B cell (primary cell): ENCODE measurements around the gene GRIK3. TPM values are rescaled to one million over a fixed set of nuclear protein-coding genes. Genes with fewer than 3 reads are reported as not detected.

ENCODE experiments used
- ATAC-seq: fragments of 200-7000 bp; cut with Tn5 transposase; one replicate; pipeline ENCODE4 v1.10.0; 2021; ENCODE audit warnings: low read depth, mild to moderate bottlenecking, moderate number of reproducible peaks, moderate library complexity
- CTCF ChIA-PET: fragments of 350-600 bp; sonication (Branson Sonifier 250); formaldehyde crosslinking; loops from one replicate; lab custom pipeline; 2021; ENCODE audit warnings: antibody characterized with exemption, inconsistent platforms; lab: Charles Lee
- POLR2A ChIA-PET: fragments of 350-600 bp; sonication (Branson Sonifier 250); formaldehyde crosslinking; loops from one replicate; lab custom pipeline; 2021; ENCODE audit warnings: antibody characterized with exemption; lab: Charles Lee
- DNase-seq: peaks from one replicate; pipeline ENCODE4 v3.0.0; 2013
- H2AFZ ChIP-seq: 2 replicates; pipeline ENCODE4 v1.6.1; 2012; ENCODE audit warnings: mild to moderate bottlenecking, low read depth, low read length; ENCODE audit not compliant: insufficient read depth, poor library complexity, severe bottlenecking
- H3K27ac ChIP-seq, 2 donors: 1 replicate in 1 of 2; 2 replicates in 1 of 2; pipeline ENCODE4 v1.5.1; 2012 to 2013; ENCODE audit warnings: low read length in 2 of 2, mild to moderate bottlenecking in 2 of 2, moderate library complexity in 1 of 2
- H3K27me3 ChIP-seq, 4 experiments: fragments of 200-600 bp in 1 of 4; sonication (generic) in 1 of 4; replicated peaks in 1 of 4; 1 replicate in 2 of 4; 2 replicates in 2 of 4; pipeline versions ENCODE4 v1.6.1 to v1.7.0; 2013 to 2016; ENCODE audit warnings: low read length in 3 of 4, mild to moderate bottlenecking in 2 of 4, mixed read lengths in 1 of 4, moderate library complexity in 1 of 4; ENCODE audit not compliant: insufficient read depth in 4 of 4, control insufficient read depth in 3 of 4; ENCODE audit errors: control extremely low read depth in 1 of 4
- H3K36me3 ChIP-seq, 2 experiments: replicated peaks in 1 of 2; 1 replicate in 1 of 2; 2 replicates in 1 of 2; pipeline versions ENCODE4 v1.6.1 to v1.7.1; 2013; ENCODE audit warnings: low read length in 1 of 2; ENCODE audit not compliant: insufficient read depth in 2 of 2, control insufficient read depth in 1 of 2; ENCODE audit errors: control extremely low read depth in 1 of 2, extremely low read depth in 1 of 2
- H3K4me1 ChIP-seq, 2 donors: fragments of 200-600 bp in 1 of 2; sonication (generic) in 1 of 2; 1 replicate in 1 of 2; 2 replicates in 1 of 2; pipeline versions ENCODE4 v1.5.1 to v1.6.1; 2013 to 2017; ENCODE audit warnings: low read length in 2 of 2; ENCODE audit not compliant: control insufficient read depth in 2 of 2, insufficient read depth in 2 of 2
- H3K4me2 ChIP-seq: replicated peaks from 2 replicates; pipeline ENCODE3; 2012; ENCODE audit warnings: mild to moderate bottlenecking, low read depth, low read length; ENCODE audit not compliant: poor library complexity, severe bottlenecking
- H3K4me3 ChIP-seq, 5 experiments: fragments of 200-600 bp in 1 of 5; sonication (generic) in 1 of 5; 1 replicate in 3 of 5; 2 replicates in 2 of 5; pipeline versions ENCODE4 v1.5.1 to v1.7.0; 2011 to 2016; ENCODE audit warnings: low read length in 4 of 5, mild to moderate bottlenecking in 4 of 5, low read depth in 2 of 5, control low read depth in 1 of 5, moderate library complexity in 1 of 5; ENCODE audit not compliant: insufficient read depth in 1 of 5; ENCODE audit errors: control extremely low read depth in 1 of 5, extremely low read depth in 1 of 5
- H3K79me2 ChIP-seq: fragments of 200-600 bp; sonication (generic); one replicate; pipeline ENCODE4 v1.6.0; 2016; ENCODE audit warnings: low read length; ENCODE audit not compliant: control insufficient read depth, insufficient read depth
- H3K9ac ChIP-seq: fragments of 200-600 bp; sonication (generic); 2 replicates; pipeline ENCODE4 v1.6.1; 2017; ENCODE audit warnings: mild to moderate bottlenecking, low read length, moderate library complexity
- H3K9me3 ChIP-seq, 3 donors: one replicate each; pipeline versions ENCODE4 v1.6.1 to v1.7.1; 2013; ENCODE audit warnings: low read length in 2 of 3; ENCODE audit not compliant: control insufficient read depth in 2 of 3, insufficient read depth in 1 of 3; ENCODE audit errors: control extremely low read depth in 1 of 3
- H4K20me1 ChIP-seq: 2 replicates; pipeline ENCODE4 v1.6.0; 2012; ENCODE audit warnings: mild to moderate bottlenecking, low read length; ENCODE audit not compliant: insufficient read depth, control insufficient read depth, poor library complexity, severe bottlenecking
- H3K27ac Mint-ChIP-seq: one replicate; pipeline ENCODE4 v1.8.0; 2021; ENCODE audit warnings: mixed read lengths
- H3K27me3 Mint-ChIP-seq: one replicate; pipeline ENCODE4 v1.8.0; 2021; ENCODE audit warnings: mixed read lengths
- H3K4me1 Mint-ChIP-seq: one replicate; pipeline ENCODE4 v1.8.0; 2021; ENCODE audit warnings: mixed read lengths
- H3K4me3 Mint-ChIP-seq: one replicate; pipeline ENCODE4 v1.8.0; 2021; ENCODE audit warnings: mixed read lengths
- H3K9me3 Mint-ChIP-seq: one replicate; pipeline ENCODE4 v1.8.0; 2022; ENCODE audit warnings: mixed read lengths; ENCODE audit not compliant: insufficient read depth
- CTCF ChIP-seq: fragments of 200-600 bp; IDR thresholded peaks from one replicate; pipeline ENCODE4 v1.8.0; 2022; ENCODE audit warnings: antibody characterized with exemption, mild to moderate bottlenecking
- EZH2 ChIP-seq: IDR thresholded peaks from 2 replicates; pipeline ENCODE4 v1.6.1; 2012; ENCODE audit warnings: borderline replicate concordance, low read depth, mild to moderate bottlenecking, moderate library complexity, low read length; ENCODE audit not compliant: insufficient read depth, poor library complexity, severe bottlenecking
- WGBS: methylation state at CpG from one replicate; pipeline ENCODE4 v1.1.5; 2013; ENCODE audit warnings: missing lambda C conversion rate; ENCODE audit not compliant: insufficient coverage; 5-methylcytosine and 5-hydroxymethylcytosine counted together
- intact Hi-C: fragments of 100-400 bp; cut with micrococcal nuclease; formaldehyde crosslinking; loops from one replicate; pipeline ENCODE4 v1.10.0; 2022
- polyA plus RNA-seq: library from polyadenylated mRNA; depleted of rRNA; stranded (reverse); fragments of >200 nt; gene quantifications from 2 replicates; pipeline ENCODE4 v1.2.3, GENCODE V29; 2012
- total RNA-seq, 2 donors: library from RNA; stranded (reverse); fragments of 120-200 nt in 1 of 2; gene quantifications; 1 replicate in 1 of 2; 2 replicates in 1 of 2; pipeline versions ENCODE4 v1.2.3 to v1.2.4, GENCODE V29; 2013 to 2022

GRIK3 gene
- total and polyA plus RNA-seq, 2 donors (not counting 1 experiment from before 2014, with no cell fraction given) = 0.12 to 1.5 TPM

- DNase-seq (no peak), ATAC-seq (no peak)
- WGBS = 60% methylated on average over 5 of the region's 9 CpGs
- H3K9me3 ChIP-seq = no peaks in the 10 kb centered on the region
- H3K27ac ChIP-seq = no peak overlapping the region
- H3K4me3 ChIP-seq = no peak overlapping the region
- no peaks in the 10 kb centered on the region for H3K36me3 ChIP-seq
- no peak overlapping the region for H3K4me2 ChIP-seq
- CTCF ChIA-PET = no interaction called here
- Mint-ChIP-seq H3K9me3 (no peaks in the 10 kb centered on the region), H3K27me3 (peaks cover 3% of the 10 kb centered on the region), H3K4me3 (no peak overlapping the region), H3K4me1 (no peaks in the 10 kb centered on the region), H3K27ac (no peak overlapping the region)
- no peak overlapping the region for H3K9ac ChIP-seq
- H3K27me3 ChIP-seq = peaks cover 0 to 4% (median 0%) of the 10 kb centered on the region in 4 experiments
- no peaks in the 10 kb centered on the region for H3K4me1 ChIP-seq
- intact Hi-C loops = no loop called here
- H3K79me2 ChIP-seq = no peaks in the 10 kb centered on the region
- no peak overlapping the region for H2AFZ ChIP-seq
- POLR2A ChIA-PET = no interaction called here
- no peak for TF ChIP-seq CTCF
- no peak for TF ChIP-seq EZH2
- no peaks in the 10 kb centered on the region for H4K20me1 ChIP-seq
Measured at GRCh38 chr1:36844917-36845316, 189.4 kb downstream of the GRIK3 start.

- WGBS = 76% methylated on average over 10 of the region's 11 CpGs
- no peak overlapping the region for H3K27ac Mint-ChIP-seq
Measured at GRCh38 chr1:36843906-36844610, 190.3 kb downstream of the GRIK3 start.

More at GRCh38 chr1:36843906-36844610, 190.3 kb downstream of the GRIK3 start:
- CTCF ChIA-PET = no interaction called here
- Histone ChIP-seq H3K79me2 (no peaks in the 10 kb centered on the region), H3K36me3 (no peaks in the 10 kb centered on the region), H3K9ac (no peak overlapping the region), H3K4me3 (no peak overlapping the region), H3K4me2 (no peak overlapping the region), H3K4me1 (no peaks in the 10 kb centered on the region), H3K9me3 (no peaks in the 10 kb centered on the region), H3K27me3 (no peaks in the 10 kb centered on the region), H2AFZ (no peak overlapping the region), H4K20me1 (no peaks in the 10 kb centered on the region), H3K27ac (no peak overlapping the region)
- TF ChIP-seq EZH2 = no peak
- TF ChIP-seq CTCF = no peak
- POLR2A ChIA-PET = no interaction called here
- Mint-ChIP-seq H3K4me1 (no peaks in the 10 kb centered on the region), H3K4me3 (no peak overlapping the region), H3K9me3 (no peaks in the 10 kb centered on the region), H3K27me3 (peaks cover 3% of the 10 kb centered on the region)
- intact Hi-C loops = no loop called here
- ATAC-seq (no peak), DNase-seq (no peak)
